GM21515 (cell line): ENCODE data around the gene MTMR11.
"Not testable (repeated sequence)": the region's sequence is repeated elsewhere in the genome, so short reads cannot be mapped to it uniquely, and the experiment has no call there.

Source experiments
- ATAC-seq: cut with Tn5 transposase; IDR thresholded peaks from one replicate; pipeline ENCODE4 v1.9.1; 2021; ENCODE audit not compliant: unreplicated experiment

Gene MTMR11

GRCh38 chr1:149903836-149904491, 32.7 kb downstream of the MTMR11 start:
- no peak for ATAC-seq

DNA sequence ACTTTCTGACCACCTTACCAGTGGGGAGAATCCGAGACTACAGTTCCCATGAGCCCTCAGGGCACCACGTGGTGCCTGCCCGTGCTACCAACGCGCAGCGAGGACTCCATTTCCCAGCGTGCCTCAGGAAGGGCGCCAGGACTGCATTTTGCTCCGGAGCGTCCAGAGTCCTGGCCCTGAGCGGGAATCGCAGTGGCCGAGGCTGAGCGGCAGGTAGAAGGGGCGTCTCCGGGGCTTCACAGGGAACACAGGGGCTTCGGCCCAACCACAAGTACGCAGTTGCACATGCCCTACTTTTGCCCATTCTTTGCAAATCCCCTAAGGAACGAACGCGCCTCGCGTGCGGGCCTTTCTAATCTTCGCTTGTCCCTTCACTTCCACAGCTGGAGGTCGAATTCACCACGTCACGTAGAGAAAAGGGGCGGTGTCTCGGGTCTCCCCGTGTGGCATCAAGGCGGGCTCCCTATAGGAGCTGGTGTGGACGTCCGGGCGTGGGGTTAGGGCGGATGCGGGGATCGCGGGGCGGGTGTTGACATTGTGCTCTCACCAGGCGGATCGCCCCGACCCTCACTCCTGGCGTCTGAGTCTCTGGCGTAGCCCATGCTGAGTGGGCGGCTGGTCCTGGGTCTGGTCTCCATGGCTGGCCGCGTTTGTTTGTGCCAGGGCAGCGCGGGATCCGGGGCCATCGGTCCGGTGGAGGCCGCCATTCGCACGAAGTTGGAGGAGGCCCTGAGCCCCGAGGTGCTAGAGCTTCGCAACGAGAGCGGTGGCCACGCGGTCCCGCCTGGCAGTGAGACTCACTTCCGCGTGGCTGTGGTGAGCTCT, 37.0 kb downstream of the MTMR11 start, which contains the start of gene BOLA1:
Gene BOLA1 (plus strand): TSS at position 109 of the 825 bp plus-strand sequence. CDS start 492 bp downstream, at position 601.
- ATAC-seq: peak; percentile 95

- no peak for ATAC-seq
These were observed 40.1 kb downstream of the MTMR11 start for GRCh38 chr1:149896575-149896974.

DNA sequence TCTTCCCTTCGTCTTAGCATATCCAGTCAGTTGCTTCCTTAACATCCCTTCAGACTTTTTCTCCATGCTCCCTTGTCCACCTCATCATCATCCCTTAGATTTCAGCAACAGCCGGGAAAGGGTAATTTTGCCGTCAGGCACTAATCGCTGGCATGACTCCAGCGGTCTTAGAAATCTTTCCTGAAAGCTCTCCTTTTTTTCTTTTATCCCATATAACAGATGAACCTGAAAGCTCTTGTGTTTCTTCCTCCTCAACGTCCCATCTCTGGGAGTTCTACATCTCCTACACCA, 47.7 kb downstream of the MTMR11 start:
- ATAC-seq: no peak

DNA sequence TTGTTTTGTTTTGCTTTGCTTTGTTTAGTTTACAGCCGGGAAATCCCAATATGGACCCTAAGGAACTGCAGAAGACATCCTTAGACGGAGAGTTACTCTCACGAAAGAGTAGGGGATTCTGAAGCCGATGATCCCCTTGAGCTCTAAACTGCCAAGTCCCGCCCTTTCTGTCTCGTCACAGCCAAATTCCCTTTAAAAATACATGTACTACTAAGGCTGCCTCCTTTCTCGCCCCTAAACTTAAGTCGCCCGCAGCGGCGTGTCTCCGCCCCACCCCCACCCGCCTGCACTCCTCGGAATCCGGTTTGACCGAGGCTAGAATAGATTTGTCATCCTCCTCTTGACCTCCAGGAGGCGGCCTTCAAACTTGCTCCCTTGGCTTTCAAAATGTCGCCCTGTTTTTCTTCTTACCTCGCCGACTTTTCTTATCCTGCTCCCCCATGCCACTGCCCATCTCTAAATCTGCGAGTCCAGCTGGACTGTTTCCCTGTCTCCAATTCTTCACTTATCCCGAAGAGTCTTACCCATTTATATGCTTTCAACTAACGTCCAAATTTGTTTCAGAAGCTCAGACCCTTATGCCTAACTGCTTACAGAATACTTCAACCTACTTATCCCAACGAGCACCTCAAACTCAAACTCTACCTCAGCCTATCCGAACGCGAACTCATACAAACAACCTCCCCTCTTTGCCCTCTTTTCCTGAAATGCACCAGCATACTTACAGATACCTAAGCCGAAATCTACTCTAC, 48.3 kb downstream of the MTMR11 start:
- peak; percentile 19 for ATAC-seq

GRCh38 chr1:149887456-149888246, 49.0 kb downstream of the MTMR11 start:
- peak; percentile 46 for ATAC-seq

DNA sequence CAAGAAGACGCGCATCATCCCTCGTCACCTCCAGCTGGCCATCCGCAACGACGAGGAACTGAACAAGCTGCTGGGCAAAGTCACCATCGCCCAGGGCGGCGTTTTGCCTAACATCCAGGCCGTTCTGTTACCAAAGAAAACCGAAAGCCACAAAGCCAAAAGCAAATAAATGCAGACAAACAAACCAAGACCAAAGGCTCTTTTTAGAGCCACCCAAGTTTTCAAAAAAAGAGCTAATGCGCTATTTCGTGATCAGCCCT, 49.6 kb downstream of the MTMR11 start:
- ATAC-seq: peak; percentile 1

DNA sequence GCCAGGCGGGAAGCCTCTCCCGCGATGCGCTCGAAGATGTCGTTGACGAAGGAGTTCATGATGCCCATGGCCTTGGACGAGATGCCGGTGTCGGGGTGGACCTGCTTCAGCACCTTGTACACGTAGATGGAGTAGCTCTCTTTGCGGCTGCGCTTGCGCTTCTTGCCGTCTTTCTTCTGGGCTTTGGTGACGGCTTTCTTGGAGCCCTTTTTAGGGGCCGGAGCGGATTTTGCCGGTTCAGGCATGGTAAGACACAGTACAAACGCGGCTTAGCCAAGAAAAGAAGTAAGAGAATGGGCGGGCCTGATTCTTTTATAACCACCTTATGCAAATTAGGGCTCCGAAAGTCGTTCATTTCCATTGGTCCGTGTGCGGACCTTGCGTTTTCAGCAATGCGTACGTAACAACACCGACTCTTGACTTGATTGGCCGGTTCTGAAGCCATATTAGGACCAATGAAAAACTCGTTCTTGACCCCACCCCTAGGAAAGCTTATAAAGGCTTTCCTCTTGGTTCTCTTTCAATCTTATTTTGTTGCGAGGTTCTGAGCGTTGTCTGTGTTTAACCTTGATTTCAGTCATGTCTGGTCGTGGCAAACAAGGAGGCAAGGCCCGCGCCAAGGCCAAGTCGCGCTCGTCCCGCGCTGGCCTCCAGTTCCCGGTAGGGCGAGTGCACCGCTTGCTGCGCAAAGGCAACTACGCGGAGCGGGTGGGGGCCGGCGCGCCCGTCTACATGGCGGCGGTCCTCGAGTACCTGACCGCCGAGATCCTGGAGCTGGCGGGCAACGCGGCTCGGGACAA, 50.1 kb downstream of the MTMR11 start:
- peak; percentile 53 for ATAC-seq

GRCh38 chr1:149886121-149886395, 50.6 kb downstream of the MTMR11 start:
- ATAC-seq: not testable (repeated sequence)

DNA sequence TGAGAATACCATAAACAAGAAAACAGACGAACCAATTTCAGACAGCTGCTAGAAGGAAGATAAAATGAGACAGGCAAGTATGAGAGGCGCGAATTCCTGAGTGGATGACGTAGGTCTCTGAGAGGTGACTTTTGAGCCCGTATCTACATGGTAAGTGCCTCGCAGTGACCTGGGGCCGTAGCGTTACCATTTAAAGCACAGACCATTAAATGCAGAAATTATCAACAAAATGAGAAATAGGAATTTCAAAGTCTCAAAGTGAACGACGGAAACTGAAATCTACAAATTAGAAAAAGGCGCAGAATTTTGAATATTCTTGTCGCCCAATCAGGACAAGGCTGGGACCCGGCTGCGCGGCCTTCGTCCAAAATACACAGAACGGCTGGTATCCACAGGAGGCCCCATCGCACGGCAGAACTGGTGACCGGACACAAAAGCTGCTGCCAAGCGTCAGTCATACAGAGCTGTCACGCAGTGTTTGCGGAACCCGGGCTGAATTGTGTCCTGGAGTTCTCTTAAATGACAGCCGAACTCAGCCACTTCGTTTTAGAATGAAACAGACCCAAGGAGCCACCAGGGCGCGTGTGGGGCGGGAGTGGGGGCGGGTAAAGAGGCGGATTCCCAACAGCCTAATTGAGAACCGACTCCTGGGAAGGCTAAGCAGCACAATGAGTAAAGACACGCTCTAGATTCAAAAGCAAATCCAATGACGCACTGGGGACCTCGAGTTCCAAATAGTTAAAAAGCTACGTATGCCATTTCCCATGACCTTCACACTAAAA, 51.1 kb downstream of the MTMR11 start:
- no peak for ATAC-seq

DNA sequence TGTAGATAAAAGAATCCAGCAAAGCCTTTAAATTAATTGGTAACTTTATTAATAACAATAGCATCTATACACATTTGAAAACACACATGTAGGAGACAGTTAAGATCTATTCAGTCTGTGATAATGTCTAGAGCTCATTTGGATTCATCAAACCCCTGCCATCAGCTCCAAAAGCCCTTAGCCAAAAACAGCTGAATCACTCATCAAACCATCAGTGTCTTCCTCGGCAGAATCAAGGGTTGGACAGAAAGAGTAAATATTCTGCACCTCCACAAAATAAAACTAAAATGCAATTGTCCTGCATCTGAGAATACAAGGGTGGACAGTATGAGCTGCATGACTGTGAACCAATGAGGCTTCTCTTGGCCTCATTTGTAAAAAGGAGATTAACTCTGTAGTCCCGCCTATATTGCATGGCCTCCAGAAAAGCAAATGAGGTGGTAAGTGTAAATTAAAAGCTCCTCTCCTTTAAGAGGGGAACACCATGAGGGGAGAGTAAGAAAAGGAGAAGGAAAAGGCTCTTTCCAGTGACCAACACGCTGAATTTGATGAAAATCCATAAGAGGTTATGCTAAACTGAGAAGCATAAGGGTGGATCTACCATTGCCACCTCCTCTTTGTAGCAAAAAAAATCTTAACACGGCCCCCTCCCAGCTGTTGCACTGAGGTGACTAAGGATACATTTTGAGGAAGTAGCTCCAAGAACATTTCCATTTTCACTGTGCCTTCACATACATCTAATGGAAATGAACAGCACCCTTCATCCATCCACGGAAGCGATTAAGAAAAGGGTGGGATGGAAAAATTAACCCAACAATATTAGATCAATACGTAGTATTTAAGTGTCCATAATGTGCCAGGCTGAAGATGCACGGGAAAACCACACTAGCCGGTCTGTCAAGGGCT, 52.0 kb downstream of the MTMR11 start:
- ATAC-seq: no peak

DNA sequence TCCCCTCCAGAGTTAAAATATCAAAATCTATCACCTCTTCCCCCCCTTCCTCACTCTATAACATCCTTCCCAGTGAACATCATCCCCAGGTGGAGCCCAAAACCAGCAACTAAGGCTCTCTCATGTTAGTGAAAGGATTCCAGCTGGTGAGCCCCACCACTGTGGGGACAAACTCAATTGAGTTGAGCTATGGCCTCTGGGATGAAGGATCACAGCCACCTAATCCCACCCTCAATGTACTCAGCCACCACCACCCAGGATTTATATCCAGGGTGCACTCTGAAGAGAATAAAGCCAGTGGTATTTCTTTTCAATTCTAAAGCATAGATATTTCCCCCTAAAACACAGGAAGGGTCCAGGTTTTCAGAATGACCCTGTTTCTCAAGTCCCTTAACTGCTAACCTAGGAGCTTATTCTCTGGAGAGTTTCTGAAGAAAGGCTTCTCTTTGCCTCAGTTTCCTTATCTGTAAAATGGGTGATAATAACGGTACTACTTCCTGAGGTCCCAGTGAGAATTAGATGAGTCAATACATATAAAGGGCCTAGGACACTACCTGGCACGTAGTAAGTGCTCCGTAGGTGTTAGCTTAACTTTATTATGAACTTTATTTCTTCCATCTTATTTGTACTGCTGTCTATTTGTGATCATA, 53.0 kb downstream of the MTMR11 start:
- no peak for ATAC-seq

DNA sequence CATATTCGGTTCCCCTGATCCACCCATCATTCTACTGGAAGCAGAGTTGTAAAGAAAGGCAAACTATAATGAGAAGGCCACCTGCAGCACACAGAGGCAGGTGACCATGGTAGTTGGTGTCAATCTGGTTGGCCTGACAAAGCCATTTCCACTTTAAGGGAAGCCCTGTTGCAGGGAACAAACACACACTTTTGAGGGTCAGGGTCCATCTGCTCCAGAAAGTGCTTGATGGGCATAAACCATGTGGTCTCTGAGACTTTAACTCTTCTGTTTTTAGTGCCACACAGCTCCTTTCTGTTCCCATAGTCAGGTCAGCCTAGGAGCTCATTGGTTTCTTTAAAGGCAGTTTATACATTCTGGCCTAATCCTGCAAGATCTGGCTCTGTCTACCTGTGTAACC, 54.8 kb downstream of the MTMR11 start:
- ATAC-seq: no peak

- ATAC-seq: no peak
These were observed 57.1 kb downstream of the MTMR11 start for GRCh38 chr1:149879556-149879955.
